OCI-LY7 (cell line): Measurements from ENCODE around the gene SCARF2. TPM values are rescaled to one million over a fixed set of nuclear protein-coding genes. Genes with fewer than 3 reads are reported as not detected.

ENCODE experiments used
- BruUV-seq: library from RNA; stranded (reverse); fragments of 400-500 nt; replicated peaks from 2 replicates; lab custom pipeline; 2021; lab: Mats Ljungman, UMichigan
- CTCF ChIA-PET: fragments of 300-600 bp; sonication (Branson Sonifier 250); formaldehyde crosslinking; loops from one replicate; lab custom pipeline; 2022; ENCODE audit warnings: antibody characterized with exemption; ENCODE audit not compliant: unreplicated experiment; lab: Charles Lee
- POLR2A ChIA-PET: fragments of 300-600 bp; sonication (Branson Sonifier 250); formaldehyde crosslinking; loops from one replicate; lab custom pipeline; 2022; ENCODE audit warnings: antibody characterized with exemption; lab: Charles Lee
- DNase-seq: peaks from one replicate; pipeline ENCODE4 v3.0.0-alpha.2; 2015; ENCODE audit warnings: low spot score
- H2AFZ ChIP-seq: fragments of 200-600 bp; sonication (generic), shearing (Covaris generic); 2 replicates; pipeline ENCODE4 v1.6.1; 2014; ENCODE audit warnings: mild to moderate bottlenecking, antibody characterized with exemption, low read length, moderate library complexity
- H3K27ac ChIP-seq: fragments of 200-600 bp; sonication (generic); 2 replicates; pipeline ENCODE4 v1.5.1; 2014; ENCODE audit warnings: mixed run types, low read depth, mild to moderate bottlenecking, moderate library complexity, low read length, inconsistent platforms; ENCODE audit not compliant: poor library complexity, severe bottlenecking
- H3K36me3 ChIP-seq: fragments of 200-600 bp; sonication (generic); 2 replicates; pipeline ENCODE4 v1.6.1; 2014; ENCODE audit warnings: mild to moderate bottlenecking, antibody characterized with exemption, low read length, moderate library complexity, mixed read lengths; ENCODE audit not compliant: insufficient read depth
- H3K4me1 ChIP-seq: fragments of 200-600 bp; sonication (generic); 2 replicates; pipeline ENCODE4 v1.5.1; 2014; ENCODE audit warnings: mild to moderate bottlenecking, low read length; ENCODE audit not compliant: insufficient read depth, poor library complexity, severe bottlenecking
- H3K4me2 ChIP-seq: fragments of 200-600 bp; sonication (generic); 2 replicates; pipeline ENCODE4 v1.6.1; 2014; ENCODE audit warnings: mild to moderate bottlenecking, low read length
- H3K4me3 ChIP-seq: fragments of 200-600 bp; sonication (generic); 2 replicates; pipeline ENCODE4 v1.5.1; 2014; ENCODE audit warnings: mild to moderate bottlenecking, low read depth, low read length; ENCODE audit not compliant: poor library complexity, severe bottlenecking
- H3K79me2 ChIP-seq: fragments of 200-600 bp; sonication (generic); 2 replicates; pipeline ENCODE4 v1.6.1; 2016; ENCODE audit warnings: low read depth, mild to moderate bottlenecking, low read length, moderate library complexity, mixed read lengths; ENCODE audit not compliant: insufficient read depth
- H3K9me2 ChIP-seq: fragments of 200-600 bp; sonication (generic); 2 replicates; pipeline ENCODE4 v1.6.1; 2016; ENCODE audit warnings: mild to moderate bottlenecking, low read length, mixed read lengths; ENCODE audit not compliant: insufficient read depth
- H3K9me3 ChIP-seq: fragments of 200-600 bp; sonication (generic); 2 replicates; pipeline ENCODE4 v1.6.1; 2014; ENCODE audit warnings: mild to moderate bottlenecking, mixed run types, low read length, mixed read lengths
- H4K20me1 ChIP-seq: fragments of 200-600 bp; sonication (generic); 2 replicates; pipeline ENCODE4 v1.6.1; 2014; ENCODE audit warnings: mild to moderate bottlenecking, antibody characterized with exemption, low read length, moderate library complexity, mixed read lengths; ENCODE audit not compliant: insufficient read depth
- EZH2phosphoT487 ChIP-seq: fragments of 200-600 bp; sonication (generic); IDR thresholded peaks from 2 replicates; pipeline ENCODE4 v1.6.1; 2018; ENCODE audit warnings: low read depth, borderline replicate concordance, mild to moderate bottlenecking, mixed run types, antibody characterized with exemption, low read length, moderate library complexity, mixed read lengths
- intact Hi-C: fragments of 100-400 bp; cut with micrococcal nuclease; formaldehyde crosslinking; loops from one replicate; pipeline ENCODE4 v1.10.0; 2022; ENCODE audit not compliant: unreplicated experiment
- total RNA-seq, 2 experiments: library from RNA; depleted of rRNA in 1 of 2; stranded (reverse); fragments of >200 nt in 1 of 2; shearing (Covaris generic) in 1 of 2; gene quantifications; 2 replicates each; pipeline ENCODE4 v1.2.3, GENCODE V29; 2014 to 2022
- TF ChIP-seq, protein P1 (sequence below): fragments of 200-600 bp; sonication (generic); conservative IDR thresholded peaks from 2 replicates; pipeline ENCODE4 v1.5.1; 2014; ENCODE audit warnings: mild to moderate bottlenecking, antibody characterized with exemption, low read length, moderate library complexity, mixed read lengths

Gene SCARF2
- total RNA-seq, 2 experiments from 2014 or later, result 1.0 to 2.2 TPM

DNA sequence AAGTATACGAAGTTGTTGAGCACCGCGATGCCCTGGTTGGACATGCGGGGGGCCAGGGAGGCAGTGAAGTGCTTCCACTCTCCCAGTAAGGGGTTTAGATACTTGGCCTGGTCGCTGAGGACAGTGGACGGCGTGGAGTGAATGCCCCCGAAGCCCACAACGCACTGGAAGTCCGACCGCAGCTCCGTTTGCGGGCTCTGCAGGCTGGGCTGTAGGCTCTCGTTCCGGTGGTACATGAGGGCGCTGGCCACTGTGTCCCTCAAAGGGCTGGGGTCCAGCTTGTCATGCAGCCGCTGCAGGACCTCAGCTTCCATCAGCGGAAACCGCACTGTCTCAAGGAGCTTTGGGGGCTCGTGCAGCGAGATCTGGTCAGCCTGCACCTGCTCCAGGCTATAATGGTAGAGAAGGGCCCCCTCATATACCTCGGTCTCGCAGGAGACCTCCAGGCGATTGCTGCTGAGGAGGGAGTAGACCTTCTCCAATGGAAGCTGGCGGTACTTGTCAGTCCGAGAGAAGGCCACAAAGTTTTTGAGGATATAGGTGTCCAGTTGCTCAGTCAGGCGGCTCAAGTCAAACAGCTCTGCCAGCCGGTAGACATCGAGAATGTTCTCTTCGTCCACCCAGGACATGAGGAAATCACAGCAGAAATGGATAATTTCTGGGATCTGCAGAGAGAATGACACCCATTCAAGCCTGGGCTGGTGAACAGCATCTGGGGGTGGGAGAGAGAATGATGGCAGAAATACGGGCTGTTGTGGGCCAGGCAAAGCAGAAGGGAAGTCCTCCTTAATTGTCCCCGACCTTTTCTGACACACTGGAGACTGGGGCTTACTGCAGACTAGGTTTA is 27.5 kb upstream of the SCARF2 start:
- no TSS peak for BruUV-seq
- Histone ChIP-seq H4K20me1 (no peaks in the 10 kb centered on the region), H3K4me1 (peaks cover 25% of the 10 kb centered on the region), H3K36me3 (no peaks in the 10 kb centered on the region), H3K9me3 (no peaks in the 10 kb centered on the region), H3K27ac (no peak overlapping the region), H3K4me3 (no peak overlapping the region), H2AFZ (no peak overlapping the region), H3K4me2 (no peak overlapping the region), H3K9me2 (no peaks in the 10 kb centered on the region), H3K79me2 (no peaks in the 10 kb centered on the region)
- intact Hi-C loops, result no loop called here
- TF ChIP-seq, protein P1, sequence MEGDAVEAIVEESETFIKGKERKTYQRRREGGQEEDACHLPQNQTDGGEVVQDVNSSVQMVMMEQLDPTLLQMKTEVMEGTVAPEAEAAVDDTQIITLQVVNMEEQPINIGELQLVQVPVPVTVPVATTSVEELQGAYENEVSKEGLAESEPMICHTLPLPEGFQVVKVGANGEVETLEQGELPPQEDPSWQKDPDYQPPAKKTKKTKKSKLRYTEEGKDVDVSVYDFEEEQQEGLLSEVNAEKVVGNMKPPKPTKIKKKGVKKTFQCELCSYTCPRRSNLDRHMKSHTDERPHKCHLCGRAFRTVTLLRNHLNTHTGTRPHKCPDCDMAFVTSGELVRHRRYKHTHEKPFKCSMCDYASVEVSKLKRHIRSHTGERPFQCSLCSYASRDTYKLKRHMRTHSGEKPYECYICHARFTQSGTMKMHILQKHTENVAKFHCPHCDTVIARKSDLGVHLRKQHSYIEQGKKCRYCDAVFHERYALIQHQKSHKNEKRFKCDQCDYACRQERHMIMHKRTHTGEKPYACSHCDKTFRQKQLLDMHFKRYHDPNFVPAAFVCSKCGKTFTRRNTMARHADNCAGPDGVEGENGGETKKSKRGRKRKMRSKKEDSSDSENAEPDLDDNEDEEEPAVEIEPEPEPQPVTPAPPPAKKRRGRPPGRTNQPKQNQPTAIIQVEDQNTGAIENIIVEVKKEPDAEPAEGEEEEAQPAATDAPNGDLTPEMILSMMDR, result no peak
- no peak for TF ChIP-seq EZH2phosphoT487
- ChIA-PET CTCF (no interaction called here), POLR2A (interaction anchor here (0.6 kb wide), 1 partner anchor 60 kb away, joined by 3 read pairs; no protein-coding TSS in a partner anchor)
- DNase-seq, result no peak

DNA sequence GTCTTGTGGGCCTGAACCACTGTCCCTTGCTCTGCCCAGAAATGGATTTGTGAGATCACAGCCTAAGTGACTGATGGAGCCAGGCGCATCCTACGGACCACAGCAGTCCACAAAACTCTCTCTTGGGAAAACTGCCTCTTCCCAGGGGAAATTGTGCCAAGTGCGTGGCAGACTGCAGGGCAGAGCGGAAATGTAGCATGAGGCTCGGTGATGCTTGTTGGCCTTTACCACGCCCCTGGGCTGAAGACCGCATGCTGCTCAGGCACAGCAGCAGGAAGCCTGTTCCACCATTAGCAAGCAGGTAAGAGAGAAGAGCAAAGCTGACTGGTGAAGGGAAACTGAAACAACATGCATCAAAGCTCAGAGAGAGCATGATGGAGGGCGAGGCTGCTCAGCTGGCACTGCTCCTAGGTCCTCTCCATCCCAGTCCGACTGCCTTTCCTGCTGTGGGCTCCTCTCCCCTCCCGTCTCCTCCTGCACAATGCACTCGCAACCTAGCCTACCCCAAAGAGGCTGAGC is 26.5 kb upstream of the SCARF2 start:
- no TSS peak for BruUV-seq
- peak overlapping the region; percentile 75 for H3K4me2 ChIP-seq
- intact Hi-C loops, result no loop called here

More for the DNA sequence above, 26.5 kb upstream of the SCARF2 start:
- Histone ChIP-seq H3K79me2 (no peaks in the 10 kb centered on the region), H4K20me1 (no peaks in the 10 kb centered on the region), H3K9me2 (no peaks in the 10 kb centered on the region), H3K27ac (peak overlapping the region; percentile 86), H3K4me1 (peaks cover 25% of the 10 kb centered on the region), H3K36me3 (no peaks in the 10 kb centered on the region), H3K9me3 (no peaks in the 10 kb centered on the region), H3K4me3 (peak overlapping the region; percentile 43), H2AFZ (peak overlapping the region; percentile 85)
- ChIA-PET POLR2A (interaction anchor here (0.6 to 1.3 kb wide), 5 partner anchors 10 to 144 kb away, joined by 3 to 8 read pairs (median 3); partner anchors contain the start of genes DGCR6L and KLHL22), CTCF (interaction anchor here (0.5 to 1.4 kb wide), 5 partner anchors 9 to 110 kb away, joined by 3 to 4 read pairs (median 3); no protein-coding TSS in a partner anchor)
- no peak for TF ChIP-seq EZH2phosphoT487
- TF ChIP-seq, protein P1, result no peak
- DNase-seq, result peak; percentile 52
